Gastroesophageal sphincter (tissue), 4 donors: Measurements from ENCODE around the gene MAPK4. TPM values are rescaled to one million over a fixed set of nuclear protein-coding genes. Genes with fewer than 3 reads are reported as not detected.

Experiments used
- ATAC-seq: fragments of 150-250 bp; one replicate; pipeline ENCODE4 v1.9.1; 2016; ENCODE audit warnings: mild to moderate bottlenecking, moderate library complexity
- H3K27ac ChIP-seq, 4 donors: fragments of 200-600 bp; sonication (generic) in 3 of 4; 1 replicate in 3 of 4; 2 replicates in 1 of 4; pipeline ENCODE4 v1.5.1; 2016 to 2019
- H3K27me3 ChIP-seq: fragments of 200-600 bp; sonication (generic); one replicate; pipeline ENCODE4 v1.5.1; 2019
- H3K36me3 ChIP-seq, 2 donors: fragments of 200-600 bp; sonication (generic); one replicate each; pipeline ENCODE4 v1.5.1; 2019; ENCODE audit warnings: control low read depth in 1 of 2
- H3K4me1 ChIP-seq, 3 donors: fragments of 200-600 bp; sonication (generic); 1 replicate in 2 of 3; 2 replicates in 1 of 3; pipeline ENCODE4 v1.5.1; 2016 to 2019; ENCODE audit warnings: control low read depth in 2 of 3
- H3K4me3 ChIP-seq, 2 donors: fragments of 200-600 bp; sonication (generic); one replicate each; pipeline ENCODE4 v1.5.1; 2019; ENCODE audit warnings: mild to moderate bottlenecking in 1 of 2, moderate library complexity in 1 of 2
- H3K9me3 ChIP-seq, 3 donors: fragments of 200-600 bp; sonication (generic); one replicate each; pipeline ENCODE4 v1.5.1; 2017 to 2019; ENCODE audit warnings: control low read depth in 2 of 3
- CTCF ChIP-seq, 4 experiments: fragments of 200-600 bp in 2 of 4; fragments of 450-650 bp in 2 of 4; sonication (generic) in 1 of 4; IDR thresholded peaks; one replicate each; pipeline ENCODE4 v1.5.1; 2017 to 2019; ENCODE audit warnings: antibody characterized with exemption in 4 of 4, mild to moderate bottlenecking in 2 of 4, moderate library complexity in 2 of 4
- EP300 ChIP-seq: sonication (generic); formaldehyde crosslinking; IDR thresholded peaks from one replicate; pipeline ENCODE4 v1.6.1; 2017; ENCODE audit warnings: antibody characterized with exemption, mild to moderate bottlenecking
- POLR2A ChIP-seq, 2 donors: fragments of 450-650 bp; IDR thresholded peaks; one replicate each; pipeline ENCODE4 v1.6.1; 2017; ENCODE audit warnings: antibody characterized with exemption in 2 of 2, mild to moderate bottlenecking in 2 of 2, moderate library complexity in 1 of 2
- POLR2AphosphoS5 ChIP-seq: sonication (generic); formaldehyde crosslinking; IDR thresholded peaks from one replicate; pipeline ENCODE4 v1.6.1; 2017; ENCODE audit warnings: antibody characterized with exemption
- WGBS, 2 donors: methylation state at CpG; one replicate each; pipeline ENCODE4 v1.1.5; 2018; ENCODE audit warnings: low coverage in 1 of 2; 5-methylcytosine and 5-hydroxymethylcytosine counted together
- total RNA-seq, 4 donors: library from RNA; depleted of rRNA; stranded (reverse); fragments of >200 nt; gene quantifications; one replicate each; pipeline ENCODE4 v1.1.0, GENCODE V29; 2016

The MAPK4 gene
- total RNA-seq, 4 donors from 2014 or later = 9.3 to 13.7 (median 10.6) TPM

- WGBS, 2 donors = 90% methylated on average over 2 of the region's 10 CpGs; no CpG with 5 or more reads in 1 of the 2 donors
- H3K4me3 ChIP-seq = no peak overlapping the region
- no peak for TF ChIP-seq EP300
- no peak for TF ChIP-seq POLR2A (IDR thresholded peaks at IDR 0.05)
- H3K27ac ChIP-seq = no peak overlapping the region
- H3K36me3 ChIP-seq = peaks cover 0 to 19% of the 10 kb centered on the region in 2 donors
- ATAC-seq = no peak
- peaks cover 0 to 11% (median 0%) of the 10 kb centered on the region in 3 donors for H3K4me1 ChIP-seq
- no peaks in the 10 kb centered on the region for H3K9me3 ChIP-seq
- H3K27me3 ChIP-seq = no peaks in the 10 kb centered on the region
These were observed 168.0 kb downstream of the MAPK4 start for GRCh38 chr18:50727721-50728471.

- no peak for ATAC-seq
- Histone ChIP-seq H3K27ac (no peak overlapping the region), H3K27me3 (no peaks in the 10 kb centered on the region), H3K4me1 (peaks cover 0 to 11% (median 0%) of the 10 kb centered on the region in 3 donors), H3K36me3 (peaks cover 0 to 19% of the 10 kb centered on the region in 2 donors), H3K9me3 (no peaks in the 10 kb centered on the region), H3K4me3 (no peak overlapping the region)
- TF ChIP-seq EP300 (no peak), POLR2AphosphoS5 (no peak), POLR2A (IDR thresholded peaks at IDR 0.05) (no peak), CTCF (IDR thresholded peaks at IDR 0.05) (no peak)
- no CpG with 5 or more reads among the region's 46 CpGs for WGBS, 2 donors
These were observed 169.5 kb downstream of the MAPK4 start for GRCh38 chr18:50729376-50729775.

- Histone ChIP-seq H3K9me3 (no peaks in the 10 kb centered on the region), H3K27me3 (no peaks in the 10 kb centered on the region), H3K4me1 (peaks cover 0 to 11% (median 0%) of the 10 kb centered on the region in 3 donors), H3K36me3 (peaks cover 0 to 15% of the 10 kb centered on the region in 2 donors), H3K4me3 (no peak overlapping the region), H3K27ac (no peak overlapping the region)
- no peak for ATAC-seq
- TF ChIP-seq POLR2A (IDR thresholded peaks at IDR 0.05) (no peak), EP300 (no peak), CTCF (IDR thresholded peaks at IDR 0.05) (no peak), POLR2AphosphoS5 (no peak)
- WGBS, 2 donors = 80 to 87% methylated on average over 1 to 7 of the region's 9 CpGs
These were observed 170.1 kb downstream of the MAPK4 start for GRCh38 chr18:50729986-50730385.

GRCh38 chr18:50734342-50734741, 174.5 kb downstream of the MAPK4 start:
- Histone ChIP-seq H3K36me3 (peaks cover 0 to 11% of the 10 kb centered on the region in 2 donors), H3K4me3 (no peak overlapping the region), H3K4me1 (no peaks in the 10 kb centered on the region), H3K27ac (no peak overlapping the region), H3K9me3 (no peaks in the 10 kb centered on the region), H3K27me3 (no peaks in the 10 kb centered on the region)
- 66 to 80% methylated on average over 1 to 6 of the region's 8 CpGs for WGBS, 2 donors
- no peak for ATAC-seq
- TF ChIP-seq POLR2A (IDR thresholded peaks at IDR 0.05) (no peak), EP300 (no peak), CTCF (IDR thresholded peaks at IDR 0.05) (no peak), POLR2AphosphoS5 (no peak)

- no peaks in the 10 kb centered on the region for H3K27me3 ChIP-seq
- H3K9me3 ChIP-seq = no peaks in the 10 kb centered on the region
- no peak for ATAC-seq
- no peak overlapping the region for H3K4me3 ChIP-seq
- H3K36me3 ChIP-seq = peaks cover 0 to 5% of the 10 kb centered on the region in 2 donors
- no peak overlapping the region for H3K27ac ChIP-seq
- H3K4me1 ChIP-seq = no peaks in the 10 kb centered on the region
- WGBS, 2 donors = 80 to 82% methylated on average over 1 to 5 of the region's 5 CpGs
- TF ChIP-seq CTCF (IDR thresholded peaks at IDR 0.05) (no peak), POLR2AphosphoS5 (no peak), POLR2A (IDR thresholded peaks at IDR 0.05) (no peak), EP300 (no peak)
These were observed 175.0 kb downstream of the MAPK4 start for GRCh38 chr18:50734886-50735285.
